K562 (cell line): ENCODE results near the gene NR2F2. TPM values are rescaled to one million over a fixed set of nuclear protein-coding genes. Genes with fewer than 3 reads are reported as not detected.

Source experiments
- ATF4 ChIP-seq: fragments of 450-650 bp; formaldehyde crosslinking; IDR thresholded peaks from 2 replicates; pipeline ENCODE4 v1.4.0; 2022; ENCODE audit warnings: mild to moderate bottlenecking, moderate library complexity
- CAMTA2 ChIP-seq: fragments of 250-450 bp; sonication (Bioruptor Pico); conservative IDR thresholded peaks from 2 replicates; pipeline ENCODE4 v1.5.1; 2022
- COPS2 ChIP-seq: fragments of 450-650 bp; conservative IDR thresholded peaks from 2 replicates; pipeline ENCODE4 v1.6.1; 2016; ENCODE audit warnings: mild to moderate bottlenecking, moderate library complexity
- KDM1A ChIP-seq, 2 experiments: fragments of 450-650 bp; IDR thresholded peaks; 2 replicates each; pipeline ENCODE4 v1.6.1; 2016; ENCODE audit warnings: mild to moderate bottlenecking in 2 of 2
- TBL1XR1 ChIP-seq, 2 experiments: IDR thresholded peaks; 2 replicates each; pipeline ENCODE4 v1.6.1; 2012; ENCODE audit warnings: improper control_type of control experiment in 2 of 2, low read length in 2 of 2, mild to moderate bottlenecking in 1 of 2
- ZFX ChIP-seq: sonication (generic); formaldehyde crosslinking; IDR thresholded peaks from 2 replicates; pipeline ENCODE4 v1.8.0; 2022; ENCODE audit warnings: mild to moderate bottlenecking, missing genetic modification reagents, moderate library complexity
- polyA plus RNA-seq, 8 experiments: library from polyadenylated mRNA; depleted of rRNA in 4 of 8; stranded (reverse) in 5 of 8; unstranded in 3 of 8; fragments of >200 nt; fragmentation: Nextera tagmentation in 2 of 8; fragmentation: Illumina TruSeq in 1 of 8; extraction: Ambion mirVana in 2 of 8; extraction: Trizol in 1 of 8; gene quantifications; 2 replicates each; pipeline versions ENCODE4 v1.2.1 to v1.2.3, GENCODE V29; 2011 to 2014; ENCODE audit warnings: inconsistent platforms in 1 of 8, missing spikeins in 1 of 8
- total RNA-seq, 7 experiments: library from RNA; depleted of rRNA in 6 of 7; stranded (reverse); fragments of >200 nt in 6 of 7; fragmentation: Illumina TruSeq in 2 of 7; extraction: Trizol in 2 of 7; gene quantifications; 2 replicates each; pipeline versions ENCODE4 v1.2.1 to v1.2.3, GENCODE V29; 2011 to 2021; ENCODE audit warnings: low replicate concordance in 1 of 7
- TF ChIP-seq, protein P1 (sequence below): fragments of 200-800 bp; sonication (Bioruptor generic); IDR thresholded peaks from 2 replicates; pipeline ENCODE4 v1.6.1; 2017; ENCODE audit warnings: missing genetic modification characterization, missing compliant biosample characterization
- TF ChIP-seq, protein P2 (sequence below): sonication (generic); formaldehyde crosslinking; IDR thresholded peaks from 2 replicates; pipeline ENCODE4 v1.8.0; 2023; ENCODE audit warnings: mild to moderate bottlenecking, missing genetic modification reagents
- TF ChIP-seq, protein P3 (sequence below), 2 experiments: fragments of 150-350 bp in 1 of 2; IDR thresholded peaks; 2 replicates each; pipeline ENCODE4 v1.6.1; 2012 to 2016; ENCODE audit warnings: low read depth in 2 of 2, low read length in 2 of 2, mild to moderate bottlenecking in 1 of 2, moderate library complexity in 1 of 2
- TF ChIP-seq, protein P4 (sequence below): sonication (generic); formaldehyde crosslinking; IDR thresholded peaks from 2 replicates; pipeline ENCODE4 v1.8.0; 2022; ENCODE audit warnings: mild to moderate bottlenecking, missing genetic modification reagents

NR2F2 gene
- total and polyA plus RNA-seq, 9 of the 15 experiments (the other 6 are each of a cell fraction or from before 2014, with no cell fraction given), result 6.0 to 51.8 (median 11.1) TPM

DNA sequence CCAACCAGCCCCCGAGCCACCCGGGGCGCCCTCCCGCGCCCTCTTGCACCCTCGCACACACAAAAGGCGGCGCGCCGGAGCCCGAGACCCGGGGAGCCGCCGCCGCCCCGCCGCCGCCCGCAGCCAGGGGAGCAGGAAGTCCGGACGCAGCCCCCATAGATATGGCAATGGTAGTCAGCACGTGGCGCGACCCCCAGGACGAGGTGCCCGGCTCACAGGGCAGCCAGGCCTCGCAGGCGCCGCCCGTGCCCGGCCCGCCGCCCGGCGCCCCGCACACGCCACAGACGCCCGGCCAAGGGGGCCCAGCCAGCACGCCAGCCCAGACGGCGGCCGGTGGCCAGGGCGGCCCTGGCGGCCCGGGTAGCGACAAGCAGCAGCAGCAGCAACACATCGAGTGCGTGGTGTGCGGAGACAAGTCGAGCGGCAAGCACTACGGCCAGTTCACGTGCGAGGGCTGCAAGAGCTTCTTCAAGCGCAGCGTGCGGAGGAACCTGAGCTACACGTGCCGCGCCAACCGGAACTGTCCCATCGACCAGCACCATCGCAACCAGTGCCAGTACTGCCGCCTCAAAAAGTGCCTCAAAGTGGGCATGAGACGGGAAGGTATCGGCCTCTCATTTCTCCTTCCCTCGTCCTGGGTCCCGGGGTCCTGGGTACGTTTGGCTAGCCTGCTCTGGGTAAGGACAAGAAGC is 1.6 kb downstream of the NR2F2 start (continued):
- TF ChIP-seq, protein P1, sequence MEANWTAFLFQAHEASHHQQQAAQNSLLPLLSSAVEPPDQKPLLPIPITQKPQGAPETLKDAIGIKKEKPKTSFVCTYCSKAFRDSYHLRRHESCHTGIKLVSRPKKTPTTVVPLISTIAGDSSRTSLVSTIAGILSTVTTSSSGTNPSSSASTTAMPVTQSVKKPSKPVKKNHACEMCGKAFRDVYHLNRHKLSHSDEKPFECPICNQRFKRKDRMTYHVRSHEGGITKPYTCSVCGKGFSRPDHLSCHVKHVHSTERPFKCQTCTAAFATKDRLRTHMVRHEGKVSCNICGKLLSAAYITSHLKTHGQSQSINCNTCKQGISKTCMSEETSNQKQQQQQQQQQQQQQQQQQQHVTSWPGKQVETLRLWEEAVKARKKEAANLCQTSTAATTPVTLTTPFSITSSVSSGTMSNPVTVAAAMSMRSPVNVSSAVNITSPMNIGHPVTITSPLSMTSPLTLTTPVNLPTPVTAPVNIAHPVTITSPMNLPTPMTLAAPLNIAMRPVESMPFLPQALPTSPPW (CRISPR knock-in tag), result no peak; the same call in none of the 2 replicates
- TF ChIP-seq TBL1XR1 (IDR thresholded peaks at IDR 0.05; ENCODE audit: low read length in 2 of 2) (no peak), CAMTA2 (CRISPR knock-in tag) (no peak), KDM1A (IDR thresholded peaks at IDR 0.05) (no peak), ZFX (CRISPR knock-in tag) (peak; percentile 31), COPS2 (no peak), ATF4 (CRISPR knock-in tag) (no peak)
- TF ChIP-seq, protein P2, sequence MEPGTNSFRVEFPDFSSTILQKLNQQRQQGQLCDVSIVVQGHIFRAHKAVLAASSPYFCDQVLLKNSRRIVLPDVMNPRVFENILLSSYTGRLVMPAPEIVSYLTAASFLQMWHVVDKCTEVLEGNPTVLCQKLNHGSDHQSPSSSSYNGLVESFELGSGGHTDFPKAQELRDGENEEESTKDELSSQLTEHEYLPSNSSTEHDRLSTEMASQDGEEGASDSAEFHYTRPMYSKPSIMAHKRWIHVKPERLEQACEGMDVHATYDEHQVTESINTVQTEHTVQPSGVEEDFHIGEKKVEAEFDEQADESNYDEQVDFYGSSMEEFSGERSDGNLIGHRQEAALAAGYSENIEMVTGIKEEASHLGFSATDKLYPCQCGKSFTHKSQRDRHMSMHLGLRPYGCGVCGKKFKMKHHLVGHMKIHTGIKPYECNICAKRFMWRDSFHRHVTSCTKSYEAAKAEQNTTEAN (CRISPR knock-in tag), result no peak
- TF ChIP-seq, protein P3, sequence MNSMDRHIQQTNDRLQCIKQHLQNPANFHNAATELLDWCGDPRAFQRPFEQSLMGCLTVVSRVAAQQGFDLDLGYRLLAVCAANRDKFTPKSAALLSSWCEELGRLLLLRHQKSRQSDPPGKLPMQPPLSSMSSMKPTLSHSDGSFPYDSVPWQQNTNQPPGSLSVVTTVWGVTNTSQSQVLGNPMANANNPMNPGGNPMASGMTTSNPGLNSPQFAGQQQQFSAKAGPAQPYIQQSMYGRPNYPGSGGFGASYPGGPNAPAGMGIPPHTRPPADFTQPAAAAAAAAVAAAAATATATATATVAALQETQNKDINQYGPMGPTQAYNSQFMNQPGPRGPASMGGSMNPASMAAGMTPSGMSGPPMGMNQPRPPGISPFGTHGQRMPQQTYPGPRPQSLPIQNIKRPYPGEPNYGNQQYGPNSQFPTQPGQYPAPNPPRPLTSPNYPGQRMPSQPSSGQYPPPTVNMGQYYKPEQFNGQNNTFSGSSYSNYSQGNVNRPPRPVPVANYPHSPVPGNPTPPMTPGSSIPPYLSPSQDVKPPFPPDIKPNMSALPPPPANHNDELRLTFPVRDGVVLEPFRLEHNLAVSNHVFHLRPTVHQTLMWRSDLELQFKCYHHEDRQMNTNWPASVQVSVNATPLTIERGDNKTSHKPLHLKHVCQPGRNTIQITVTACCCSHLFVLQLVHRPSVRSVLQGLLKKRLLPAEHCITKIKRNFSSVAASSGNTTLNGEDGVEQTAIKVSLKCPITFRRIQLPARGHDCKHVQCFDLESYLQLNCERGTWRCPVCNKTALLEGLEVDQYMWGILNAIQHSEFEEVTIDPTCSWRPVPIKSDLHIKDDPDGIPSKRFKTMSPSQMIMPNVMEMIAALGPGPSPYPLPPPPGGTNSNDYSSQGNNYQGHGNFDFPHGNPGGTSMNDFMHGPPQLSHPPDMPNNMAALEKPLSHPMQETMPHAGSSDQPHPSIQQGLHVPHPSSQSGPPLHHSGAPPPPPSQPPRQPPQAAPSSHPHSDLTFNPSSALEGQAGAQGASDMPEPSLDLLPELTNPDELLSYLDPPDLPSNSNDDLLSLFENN (IDR thresholded peaks at IDR 0.05; ENCODE audit: low read depth in 2 of 2, low read length in 2 of 2), result 0 out of 4 replicates have a peak, but pooled peaks of 1 of the 2 experiments have one; percentile 8
- TF ChIP-seq, protein P4, sequence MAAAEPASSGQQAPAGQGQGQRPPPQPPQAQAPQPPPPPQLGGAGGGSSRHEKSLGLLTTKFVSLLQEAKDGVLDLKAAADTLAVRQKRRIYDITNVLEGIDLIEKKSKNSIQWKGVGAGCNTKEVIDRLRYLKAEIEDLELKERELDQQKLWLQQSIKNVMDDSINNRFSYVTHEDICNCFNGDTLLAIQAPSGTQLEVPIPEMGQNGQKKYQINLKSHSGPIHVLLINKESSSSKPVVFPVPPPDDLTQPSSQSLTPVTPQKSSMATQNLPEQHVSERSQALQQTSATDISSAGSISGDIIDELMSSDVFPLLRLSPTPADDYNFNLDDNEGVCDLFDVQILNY (CRISPR knock-in tag), result no peak
